GM12878 (cell line): Measurements from ENCODE around the gene POLD2. TPM values are rescaled to one million over a fixed set of nuclear protein-coding genes. Genes with fewer than 3 reads are reported as not detected.

Source experiments
- ATAC-seq: fragments of 200-7000 bp; cut with Tn5 transposase; 3 replicates; pipeline ENCODE4 v1.9.1; 2020; ENCODE audit warnings: mild to moderate bottlenecking, moderate library complexity
- BruUV-seq: library from RNA; stranded (reverse); fragments of 400-500 nt; replicated peaks from 2 replicates; lab custom pipeline; 2021; lab: Mats Ljungman, UMichigan
- CTCF ChIA-PET: fragments of 300-600 bp; sonication (Branson Sonifier 250); formaldehyde crosslinking; extraction: SDS; loops from one replicate; lab custom pipeline; 2021; ENCODE audit warnings: inconsistent platforms; lab: Yijun Ruan, JAX
- POLR2A ChIA-PET: fragments of 350-600 bp; formaldehyde crosslinking; extraction: SDS; loops from one replicate; lab custom pipeline; 2021; ENCODE audit warnings: inconsistent platforms; lab: Charles Lee
- RAD21 ChIA-PET: fragments of 300-600 bp; sonication (Branson Sonifier 250); formaldehyde crosslinking; loops from one replicate; lab custom pipeline; 2023; ENCODE audit warnings: antibody characterized with exemption; ENCODE audit not compliant: unreplicated experiment; lab: Charles Lee
- SMC1A ChIA-PET: fragments of 300-600 bp; sonication (Branson Sonifier 250); formaldehyde crosslinking; loops from one replicate; lab custom pipeline; 2023; ENCODE audit not compliant: unreplicated experiment, uncharacterized antibody; lab: Charles Lee
- DNase-seq: peaks from one replicate; pipeline ENCODE4 v3.0.0-alpha.2; 2011; ENCODE audit warnings: low read depth, low spot score
- FAIRE-seq: peaks from 3 replicates; lab custom pipeline; 2011; peaks lifted over from hg19 to GRCh38; lab: Jason Lieb, UNC
- H2AFZ ChIP-seq: 2 replicates; pipeline ENCODE4 v1.6.0; 2011; ENCODE audit warnings: low read depth, low read length, control low read depth; ENCODE audit not compliant: control insufficient read depth
- H3K27ac ChIP-seq: 2 replicates; pipeline ENCODE4 v1.5.1; 2011; ENCODE audit warnings: control low read depth; ENCODE audit not compliant: control insufficient read depth, insufficient read depth
- H3K27me3 ChIP-seq, 2 experiments: replicated peaks in 1 of 2; 2 replicates each; pipeline versions ENCODE4 v1.6.0 to v1.6.1; 2011; ENCODE audit warnings: low read length in 1 of 2; ENCODE audit not compliant: control insufficient read depth in 2 of 2, insufficient read depth in 2 of 2
- H3K36me3 ChIP-seq, 2 experiments: 2 replicates each; pipeline ENCODE4 v1.5.1; 2011; ENCODE audit warnings: low read length in 1 of 2; ENCODE audit not compliant: control insufficient read depth in 2 of 2, insufficient read depth in 2 of 2
- H3K4me1 ChIP-seq: 2 replicates; pipeline ENCODE4 v1.6.1; 2011; ENCODE audit warnings: mild to moderate bottlenecking, low read length, moderate library complexity, mixed read lengths; ENCODE audit not compliant: control insufficient read depth, insufficient read depth
- H3K4me2 ChIP-seq: 2 replicates; pipeline ENCODE4 v1.6.0; 2011; ENCODE audit warnings: control low read depth; ENCODE audit not compliant: control insufficient read depth, insufficient read depth
- H3K4me3 ChIP-seq: fragments of 200-600 bp; sonication (generic); 2 replicates; pipeline ENCODE4 v1.5.1; 2016
- H3K79me2 ChIP-seq: 2 replicates; pipeline ENCODE4 v1.6.0; 2011; ENCODE audit warnings: low read length; ENCODE audit not compliant: control insufficient read depth, insufficient read depth
- H3K9ac ChIP-seq: 2 replicates; pipeline ENCODE4 v1.8.0; 2011; ENCODE audit warnings: low read length, control low read depth, mixed read lengths; ENCODE audit not compliant: control insufficient read depth, insufficient read depth
- H3K9me3 ChIP-seq: replicated peaks from 3 replicates; pipeline ENCODE4 v1.5.1; 2011; ENCODE audit warnings: mild to moderate bottlenecking, low read length; ENCODE audit not compliant: control insufficient read depth, insufficient read depth
- H4K20me1 ChIP-seq: 2 replicates; pipeline ENCODE4 v1.6.0; 2011; ENCODE audit not compliant: control insufficient read depth, insufficient read depth
- CBX5 ChIP-seq: sonication (generic); IDR thresholded peaks from 2 replicates; pipeline ENCODE4 v1.6.1; 2016; ENCODE audit warnings: low read depth, moderate library complexity, mild to moderate bottlenecking, inconsistent platforms
- NBN ChIP-seq: fragments of 450-650 bp; IDR thresholded peaks from 2 replicates; pipeline ENCODE4 v1.6.1; 2016
- RFX5 ChIP-seq: IDR thresholded peaks from 2 replicates; pipeline ENCODE4 v1.6.1; 2011; ENCODE audit warnings: low read depth, low read length, improper control_type of control experiment
- SUZ12 ChIP-seq: fragments of 200-600 bp; sonication (generic); IDR thresholded peaks from one replicate; pipeline ENCODE4 v1.6.1; 2018; ENCODE audit warnings: antibody characterized with exemption, mild to moderate bottlenecking; ENCODE audit not compliant: unreplicated experiment
- ZBTB11 ChIP-seq: fragments of 450-650 bp; formaldehyde crosslinking; IDR thresholded peaks from 2 replicates; pipeline ENCODE4 v1.5.0; 2022; ENCODE audit warnings: mild to moderate bottlenecking, missing genetic modification characterization
- ZBTB40 ChIP-seq: fragments of 450-650 bp; IDR thresholded peaks from 2 replicates; pipeline ENCODE4 v1.6.1; 2016; ENCODE audit warnings: mild to moderate bottlenecking, moderate library complexity, borderline replicate concordance
- ZNF207 ChIP-seq: fragments of 450-650 bp; IDR thresholded peaks from 2 replicates; pipeline ENCODE4 v1.6.1; 2014; ENCODE audit warnings: antibody characterized with exemption, mild to moderate bottlenecking, borderline replicate concordance
- ZNF592 ChIP-seq: fragments of 450-650 bp; IDR thresholded peaks from 2 replicates; pipeline ENCODE4 v1.6.1; 2017; ENCODE audit warnings: mild to moderate bottlenecking, moderate library complexity
- WGBS: methylation state at CpG from one replicate; pipeline ENCODE4 v1.1.6; 2016; ENCODE audit warnings: low lambda C conversion rate; ENCODE audit not compliant: insufficient replicate concordance, insufficient coverage; ENCODE audit errors: missing lambda C conversion rate; 5-methylcytosine and 5-hydroxymethylcytosine counted together
- in situ Hi-C: fragments of 300-500 bp; cut with MboI; formaldehyde crosslinking; loops from 9 replicates; pipeline ENCODE4 v1.14.3; 2018; ENCODE audit warnings: mixed read lengths
- intact Hi-C: fragments of 100-400 bp; cut with micrococcal nuclease; formaldehyde crosslinking; loops from one replicate; pipeline ENCODE4 v1.14.2; 2022; ENCODE audit not compliant: unreplicated experiment
- polyA plus RNA-seq, 11 experiments: library from polyadenylated mRNA; depleted of rRNA in 4 of 11; unstranded in 6 of 11; stranded (reverse) in 5 of 11; fragments of >200 nt; fragmentation: Nextera tagmentation in 4 of 11; fragmentation: Illumina TruSeq in 1 of 11; extraction: Ambion mirVana in 4 of 11; extraction: Trizol in 1 of 11; gene quantifications; 1 replicate in 1 of 11; 2 replicates in 10 of 11; pipeline versions ENCODE4 v1.2.1 to v1.2.3, GENCODE V29; 2011 to 2016; ENCODE audit warnings: inconsistent platforms in 2 of 11, missing spikeins in 2 of 11, low read depth in 1 of 11
- total RNA-seq, 4 experiments: library from RNA; depleted of rRNA in 3 of 4; stranded (reverse); fragments of >200 nt in 3 of 4; fragmentation: Illumina TruSeq in 1 of 4; extraction: Trizol in 1 of 4; gene quantifications; 2 replicates each; pipeline versions ENCODE4 v1.2.1 to v1.2.3, GENCODE V29; 2013 to 2021

The POLD2 gene
- total and polyA plus RNA-seq, 10 of the 15 experiments (the other 5 are each of a cell fraction or from before 2014, with no cell fraction given): 19.1 to 287 (median 169) TPM

- POLR2A ChIA-PET: no interaction called here
- no peaks in the 10 kb centered on the region for H3K36me3 ChIP-seq
- H3K4me1 ChIP-seq: peaks cover 5% of the 10 kb centered on the region
- no peaks in the 10 kb centered on the region for H3K27me3 ChIP-seq
- DNase-seq (no peak), ATAC-seq (no peak), FAIRE-seq (no peak)
- no TSS peak for BruUV-seq
- H3K4me2 ChIP-seq: no peak overlapping the region
- no peaks in the 10 kb centered on the region for H4K20me1 ChIP-seq
- intact Hi-C loops (no loop called here), in situ Hi-C loops (no loop called here)
- CTCF ChIA-PET: no interaction called here
- H2AFZ ChIP-seq: no peak overlapping the region
- no peak overlapping the region for H3K9ac ChIP-seq
- SMC1A ChIA-PET: interaction anchor here (0.6 to 1.0 kb wide), 2 partner anchors 23 to 29 kb away, joined by 3 read pairs; no protein-coding TSS in a partner anchor
- WGBS: 73% methylated on average over 33 of the region's 33 CpGs
- no peaks in the 10 kb centered on the region for H3K9me3 ChIP-seq
- no peak overlapping the region for H3K4me3 ChIP-seq
- no peaks in the 10 kb centered on the region for H3K79me2 ChIP-seq
- H3K27ac ChIP-seq: no peak overlapping the region
- RAD21 ChIA-PET: no interaction called here
- TF ChIP-seq CBX5: no peak
- no peak for TF ChIP-seq NBN
- no peak for TF ChIP-seq ZNF592
- no peak for TF ChIP-seq ZNF207
- no peak for TF ChIP-seq SUZ12
- TF ChIP-seq ZBTB11 (CRISPR knock-in tag): no peak
- no peak for TF ChIP-seq RFX5
- TF ChIP-seq ZBTB40: no peak
Observed at GRCh38 chr7:44147026-44147991, 24.0 kb upstream of the POLD2 start.
